NCI-H2107 treated with DMSO at 0.1 percent for 48 hours (cell line): ENCODE data around the gene UBL7.

ENCODE experiments used
- DNase-seq: peaks from one replicate; lab custom pipeline; 2025; ENCODE audit not compliant: unreplicated experiment; lab: John Stamatoyannopoulos, UW

The UBL7 gene

DNA sequence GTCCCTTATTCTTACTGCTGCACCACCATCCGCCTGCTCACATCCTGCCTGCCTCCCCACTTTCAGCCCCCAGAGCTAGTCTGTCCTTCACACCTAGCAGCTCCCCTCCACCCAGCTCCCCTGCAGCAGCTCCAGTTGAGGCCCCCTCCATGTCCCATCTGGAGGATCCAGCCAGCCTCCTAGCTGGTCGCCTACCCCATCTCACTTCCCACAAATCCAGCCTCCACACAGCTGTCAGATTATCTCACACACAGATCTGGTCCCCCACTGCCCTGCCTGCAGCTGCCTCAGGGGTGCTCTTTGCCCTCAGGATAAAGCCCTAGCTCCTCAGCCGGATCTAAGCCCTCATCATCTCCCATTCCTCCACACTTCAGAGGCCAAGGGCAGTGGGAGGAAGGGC lies 18.4 kb downstream of the UBL7 start:
- no peak for DNase-seq

DNA sequence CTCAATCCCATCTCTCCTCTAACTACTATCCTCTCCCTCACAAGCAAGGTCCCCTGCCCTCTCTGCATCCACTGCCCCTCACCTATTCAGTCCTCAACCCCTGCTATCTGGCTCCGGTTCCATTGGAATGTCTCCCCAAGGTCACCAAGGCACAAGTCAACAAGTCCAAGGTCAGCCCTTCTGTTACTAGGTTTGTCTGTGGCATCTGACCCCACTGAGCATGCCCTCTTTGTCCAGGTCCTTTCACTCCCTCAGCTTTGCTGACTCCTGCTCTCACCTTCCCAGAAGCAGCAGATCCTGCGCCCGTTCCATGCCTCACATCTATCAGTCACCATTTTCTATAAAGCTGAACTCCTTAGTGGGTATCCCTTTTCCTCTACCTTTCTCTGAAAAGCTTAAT lies 18.9 kb downstream of the UBL7 start:
- no peak for DNase-seq

DNA sequence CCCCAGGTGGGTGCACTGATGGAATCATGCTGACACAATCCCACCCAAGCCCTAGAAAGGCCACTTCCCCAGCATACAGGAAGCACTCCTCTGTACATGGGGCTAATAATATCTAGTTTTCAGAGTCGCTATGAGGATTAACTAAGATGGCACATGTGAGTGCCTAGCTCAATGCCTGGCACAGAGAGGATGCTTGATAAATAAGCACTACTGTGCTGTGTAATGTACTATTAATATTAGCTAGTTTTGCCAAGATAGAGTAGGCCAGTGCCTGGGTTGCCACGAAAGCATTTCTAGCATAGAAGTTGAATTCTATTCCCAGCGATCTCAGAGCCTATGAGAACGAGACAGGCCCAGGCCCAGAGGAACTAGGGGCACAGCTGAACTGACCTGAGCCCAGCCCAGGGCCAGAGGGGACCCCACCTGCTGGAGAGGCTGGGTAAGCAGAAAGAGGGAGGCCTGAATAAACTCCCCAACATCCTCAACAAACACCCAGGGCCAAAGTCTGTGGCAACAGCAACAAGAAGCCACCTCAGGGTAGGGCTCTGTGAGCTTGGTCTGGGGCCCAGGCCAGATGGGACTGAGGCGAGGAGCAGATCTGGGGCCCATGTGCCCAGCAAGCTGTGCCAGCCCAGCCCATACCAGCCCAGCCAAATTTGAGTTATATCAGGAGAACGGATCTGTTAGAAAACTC lies 19.6 kb downstream of the UBL7 start:
- no peak for DNase-seq

DNA sequence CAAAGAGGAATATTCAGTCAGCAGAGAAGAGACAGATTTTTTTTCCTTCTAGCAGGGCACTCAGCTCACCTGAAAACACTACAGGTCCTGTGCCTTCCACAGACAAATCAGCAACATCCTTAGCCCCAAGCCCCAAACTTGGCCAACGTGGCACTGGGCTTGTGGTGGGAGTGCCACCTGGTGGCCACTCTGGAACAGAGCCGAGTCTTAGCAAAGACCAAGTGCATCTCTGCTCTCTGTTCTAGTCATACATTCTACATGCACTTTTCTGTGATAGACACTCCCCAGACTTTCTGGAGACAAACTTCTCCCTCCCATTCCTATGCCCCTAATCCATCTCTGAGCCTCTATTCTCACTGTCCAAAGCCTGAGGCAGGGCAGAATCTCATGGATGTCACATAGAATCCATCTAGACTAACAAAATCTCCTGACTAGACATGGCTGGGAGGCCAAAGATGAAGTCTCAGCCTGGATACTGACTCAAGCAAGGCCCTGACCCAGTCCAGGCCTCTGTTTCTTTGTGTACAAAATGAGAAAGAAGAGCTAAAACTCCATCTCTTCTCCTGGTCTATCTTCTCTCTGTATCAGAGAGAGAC lies 22.1 kb downstream of the UBL7 start:
- peak; percentile 8 for DNase-seq

DNA sequence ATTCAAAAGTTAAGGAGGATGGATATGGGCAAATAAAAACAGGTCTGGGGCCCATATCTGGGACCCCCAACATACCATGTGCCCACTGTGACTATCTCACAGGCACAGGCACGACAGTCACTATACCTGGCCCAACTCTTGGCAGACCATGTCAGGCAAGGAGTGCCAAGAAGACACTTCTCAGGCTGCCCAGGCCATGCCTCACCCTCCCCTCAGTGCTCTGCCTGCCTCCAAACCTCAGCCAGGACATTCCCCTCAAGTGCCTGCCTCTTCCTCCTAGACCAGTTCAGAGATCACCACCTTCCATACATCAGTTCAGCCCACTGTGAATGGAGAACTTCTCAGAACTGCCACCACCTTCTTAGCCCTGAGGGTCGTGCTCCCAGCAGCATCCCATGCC lies 22.8 kb downstream of the UBL7 start:
- no peak for DNase-seq

DNA sequence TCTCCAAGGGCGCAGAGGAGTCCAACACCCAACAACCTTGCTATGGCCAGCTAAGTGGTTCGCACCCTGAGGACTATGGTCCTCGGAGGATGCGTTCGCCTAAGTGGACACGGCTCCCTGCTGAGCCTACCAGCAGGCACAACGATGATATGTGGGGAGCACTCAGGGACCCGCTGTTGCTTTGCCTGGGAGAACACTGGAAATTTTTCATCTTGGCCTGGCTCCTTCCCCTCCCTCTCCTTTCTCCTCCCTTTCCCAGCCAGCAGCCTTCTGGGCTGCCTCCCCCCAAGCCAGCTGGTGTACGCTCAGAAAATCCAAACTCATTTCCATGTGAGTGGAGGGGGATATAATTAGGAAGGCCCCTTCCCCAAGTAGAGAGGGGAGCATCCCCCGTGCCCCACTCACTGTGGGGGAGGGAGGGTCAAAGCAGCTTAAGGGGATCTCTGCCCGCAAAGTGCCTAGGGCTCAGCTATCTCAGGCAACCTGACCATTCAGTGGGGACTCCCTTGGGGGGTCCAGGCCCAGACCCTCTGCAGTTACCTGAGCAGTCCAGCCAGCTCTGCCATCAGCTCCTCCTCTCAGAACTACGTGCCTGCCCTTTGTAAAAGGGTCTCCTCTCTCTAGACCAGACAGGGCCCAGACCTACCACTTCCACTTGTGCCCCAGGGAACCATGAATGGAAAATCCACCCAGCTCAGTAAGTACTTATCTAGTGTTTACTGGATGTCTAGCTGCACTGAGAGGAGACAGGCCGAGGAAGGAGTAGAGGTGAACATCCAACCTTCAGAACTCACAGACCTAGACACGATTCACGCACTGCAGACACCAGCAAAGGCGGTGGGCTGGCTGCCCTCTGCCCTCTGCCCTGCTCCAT lies 26.5 kb downstream of the UBL7 start:
- DNase-seq = no peak

DNA sequence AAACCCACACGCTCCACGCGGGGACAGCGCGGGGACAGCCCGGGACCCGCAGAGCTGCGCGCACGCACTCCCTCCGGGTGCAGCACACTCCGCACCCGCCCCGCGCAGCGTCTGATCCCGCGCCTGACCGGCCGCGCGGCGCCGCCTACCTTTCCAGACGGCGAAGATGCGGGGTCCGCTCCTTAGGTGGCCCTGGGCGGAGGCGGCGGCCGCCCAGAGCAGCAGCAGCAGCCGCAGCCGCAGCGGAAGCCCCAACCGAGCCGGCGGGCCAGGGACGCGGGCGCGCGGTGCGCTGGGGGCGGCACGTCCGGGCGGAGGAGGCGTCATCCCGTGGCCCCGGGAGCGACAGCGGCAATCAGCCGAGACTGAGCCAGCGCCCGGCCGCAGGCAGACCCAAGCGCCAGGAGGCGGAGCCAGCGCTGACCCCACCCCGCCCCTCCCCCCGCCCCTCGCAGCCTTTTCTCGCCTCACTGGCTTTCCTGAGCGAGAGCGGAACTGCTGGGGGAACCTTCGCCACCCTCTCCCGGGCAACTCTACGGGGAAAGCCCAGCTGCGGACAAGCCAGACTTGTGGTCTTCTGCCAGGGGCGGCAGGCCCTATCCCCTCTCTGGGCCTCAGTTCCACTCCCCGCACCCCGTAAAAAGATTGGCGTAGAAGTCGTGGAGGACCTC lies 27.2 kb downstream of the UBL7 start, which contains the start of gene SEMA7A:
Gene SEMA7A (minus strand): TSS at position 367 of the 671 bp plus-strand sequence. CDS start 40 bp downstream, at position 327.
- no peak for DNase-seq

DNA sequence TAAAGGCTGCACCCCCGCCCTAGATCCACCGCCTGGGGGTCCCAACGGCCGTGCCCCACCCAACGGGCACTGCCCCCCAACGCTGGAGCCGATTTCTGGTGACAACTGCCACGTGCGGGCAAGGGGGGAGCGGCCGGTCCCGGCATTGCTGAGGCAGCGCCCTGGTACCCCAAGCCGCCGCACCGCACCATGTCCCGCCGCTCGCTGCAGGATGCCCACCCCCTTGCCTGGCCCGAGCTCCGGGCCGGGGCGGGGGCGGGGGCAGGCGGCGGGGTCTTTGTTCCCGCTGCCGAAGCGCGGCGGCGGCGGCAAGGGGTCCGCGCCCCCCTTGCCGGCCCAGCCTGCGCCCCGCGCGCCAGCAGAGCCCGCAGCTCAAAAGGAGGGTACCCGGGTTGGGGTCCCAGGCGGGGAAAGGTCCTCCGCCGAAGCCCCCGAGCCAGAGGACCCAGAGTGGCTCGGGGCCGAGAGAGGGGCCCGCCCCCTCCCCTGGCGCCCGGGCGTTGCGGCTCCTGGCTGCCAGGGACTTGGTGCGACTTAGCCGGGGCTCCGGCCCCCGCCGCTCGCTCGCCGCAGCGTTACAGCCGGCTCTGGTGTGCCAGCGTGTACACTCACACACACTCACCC lies 27.9 kb downstream of the UBL7 start:
- DNase-seq = no peak

DNA sequence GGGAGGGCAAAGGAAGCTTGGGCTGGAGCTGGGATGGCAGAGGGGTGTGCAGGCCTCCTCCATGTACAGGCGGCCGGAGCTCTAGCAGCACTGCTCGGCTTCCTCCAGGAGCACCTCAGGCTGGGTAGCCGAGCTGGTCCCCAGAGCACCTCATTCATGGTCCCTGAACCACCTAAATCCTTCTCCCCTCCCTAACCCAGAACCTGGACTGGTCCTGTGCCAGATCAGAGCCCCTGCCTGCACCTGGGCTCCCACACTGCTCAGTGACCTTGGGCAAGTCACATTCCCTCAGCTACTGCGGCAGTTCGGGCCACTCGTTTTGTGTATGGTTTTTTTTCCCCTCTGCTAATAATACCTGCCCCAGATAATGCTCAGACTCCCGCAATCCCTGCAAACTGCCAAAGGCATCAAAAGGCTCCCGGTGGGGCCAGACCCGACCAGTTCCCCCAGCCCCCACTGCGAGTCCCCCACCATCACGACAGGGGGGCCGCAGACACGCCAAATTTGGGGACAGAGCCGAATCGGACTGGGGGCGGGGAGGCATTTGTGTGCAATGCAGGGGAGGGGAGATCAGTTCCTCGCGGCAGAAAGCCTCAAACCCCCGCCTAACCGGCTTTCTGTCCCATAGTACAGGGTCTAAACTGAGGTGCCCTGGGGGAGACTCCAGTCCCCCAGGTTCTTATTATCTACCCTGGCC lies 28.5 kb downstream of the UBL7 start:
- DNase-seq = no peak

DNA sequence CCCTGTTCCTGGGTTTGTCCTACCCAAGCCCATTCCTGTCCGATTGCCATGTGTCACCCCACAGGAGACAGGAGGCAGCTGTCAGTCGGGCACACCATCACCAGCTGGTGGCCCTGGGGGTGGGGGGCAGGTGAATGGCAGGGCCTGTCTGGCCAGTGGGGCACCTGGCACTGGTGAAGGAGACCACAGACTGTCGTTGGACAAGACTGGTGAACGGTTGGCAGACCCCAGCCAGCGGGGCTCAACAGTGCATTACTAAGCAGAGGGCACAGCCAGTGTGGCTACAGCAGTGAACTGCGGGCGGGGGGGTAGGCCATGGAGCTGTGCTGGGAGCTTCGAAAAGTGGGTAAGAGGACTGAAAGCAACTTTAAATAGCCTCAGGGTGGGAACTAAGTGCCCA lies 29.3 kb downstream of the UBL7 start:
- DNase-seq = no peak

DNA sequence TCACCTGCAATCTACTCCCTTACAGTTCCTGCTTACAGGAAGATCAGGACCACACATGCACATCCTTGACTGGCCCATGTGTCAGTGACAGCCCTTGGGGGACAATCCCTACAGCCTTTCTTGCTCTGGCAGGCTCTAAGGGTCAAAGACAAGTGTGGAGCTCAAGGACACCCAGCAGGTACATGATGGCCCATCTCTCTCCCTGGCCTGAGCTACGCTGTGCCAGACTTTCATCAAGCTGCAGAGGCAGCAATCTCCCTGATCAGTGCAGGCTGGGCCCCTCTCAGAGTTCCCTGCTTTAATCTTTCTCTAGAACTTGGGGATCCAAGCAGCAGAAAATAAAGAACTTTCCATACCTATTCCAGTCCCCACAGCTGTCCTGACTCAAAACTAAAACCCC lies 29.8 kb downstream of the UBL7 start:
- DNase-seq = no peak

DNA sequence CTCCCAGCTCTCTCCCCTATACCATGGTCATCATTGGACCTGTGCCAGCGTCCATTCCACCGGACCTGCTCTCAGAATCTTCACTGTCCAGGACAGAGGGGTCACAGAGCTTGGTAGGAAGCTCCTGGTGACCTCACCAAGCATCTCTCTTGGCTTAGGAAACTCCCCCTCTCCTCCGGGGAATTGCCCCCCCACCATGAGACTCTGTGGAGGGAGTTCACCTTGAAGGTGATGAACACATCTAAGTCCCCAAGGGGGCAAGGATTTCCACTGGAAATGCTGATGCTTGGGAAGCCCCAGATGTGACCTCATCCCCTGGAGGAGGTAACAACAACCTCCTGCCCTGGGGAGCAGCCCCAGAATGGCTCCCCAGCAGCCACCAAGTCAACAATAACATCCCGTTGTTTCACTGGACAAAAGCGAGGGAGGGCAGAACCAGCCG lies 30.4 kb downstream of the UBL7 start:
- DNase-seq = no peak

DNA sequence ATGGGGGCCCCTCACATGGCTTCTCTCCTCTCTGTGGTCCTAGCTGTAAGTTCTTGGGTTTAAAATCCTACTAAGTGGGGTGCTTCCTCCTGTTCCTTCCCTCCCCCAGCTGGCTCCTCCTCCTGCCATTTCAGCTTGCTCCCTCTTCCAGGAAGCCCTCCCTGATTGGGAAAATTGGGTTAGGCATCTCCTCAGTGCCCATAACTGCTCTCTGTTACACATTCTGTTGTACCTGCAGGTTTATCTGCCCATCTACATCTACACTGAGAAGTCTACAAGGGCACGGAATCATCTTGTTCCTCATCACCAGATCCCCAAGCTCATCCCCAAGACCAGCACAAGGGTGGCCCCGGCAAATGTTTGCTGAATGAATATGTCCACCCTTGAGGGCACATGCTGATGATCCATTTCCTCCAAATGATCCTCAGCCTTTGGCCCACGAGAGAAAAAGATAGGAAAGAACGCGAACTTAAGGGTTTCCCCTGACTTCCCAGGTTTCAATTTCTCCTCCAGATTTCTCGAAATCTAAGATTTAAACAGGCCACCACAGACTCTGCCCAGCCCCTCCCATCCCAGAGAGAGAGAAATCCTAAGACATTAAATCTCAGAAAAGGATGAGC lies 31.1 kb downstream of the UBL7 start:
- DNase-seq = no peak

DNA sequence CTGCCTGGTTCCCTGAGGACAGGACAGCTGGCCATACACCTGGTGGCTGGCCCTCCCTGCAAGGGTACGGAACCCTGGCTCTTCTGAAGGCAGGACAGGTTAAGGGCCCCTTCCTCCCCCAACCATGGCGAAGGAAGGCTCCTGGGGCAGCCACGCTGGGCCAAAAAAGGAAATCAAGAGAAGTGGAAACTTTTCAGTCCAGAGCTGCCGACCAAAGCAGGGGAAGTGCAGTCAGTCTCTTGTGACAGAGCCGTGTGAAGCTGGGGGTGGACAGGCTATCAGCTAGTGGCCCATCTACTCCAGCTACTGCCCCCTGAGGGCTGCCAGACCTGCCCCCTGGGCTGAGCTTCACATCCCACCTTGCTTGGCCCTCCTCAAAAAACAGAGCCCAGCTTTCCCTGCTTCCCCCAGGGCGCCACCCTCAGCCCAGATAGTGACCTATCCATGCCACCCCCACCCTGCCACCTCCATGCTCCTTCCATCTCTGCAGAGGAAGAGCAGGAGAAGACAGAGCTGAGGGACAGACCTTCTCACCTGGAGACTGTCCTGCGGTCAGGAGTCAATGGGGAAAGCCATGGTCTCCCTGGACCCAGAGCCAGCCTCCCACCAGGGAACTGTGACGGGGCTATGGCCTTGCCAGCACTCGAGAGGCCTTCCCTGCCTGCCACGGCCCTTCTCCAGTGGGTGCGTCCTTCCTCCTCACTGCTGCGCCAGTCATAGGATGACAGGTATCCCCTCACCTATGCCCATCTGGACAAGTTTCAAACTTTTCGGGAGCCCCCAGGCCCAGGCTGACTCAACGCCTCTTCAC lies 31.8 kb downstream of the UBL7 start:
- no peak for DNase-seq

DNA sequence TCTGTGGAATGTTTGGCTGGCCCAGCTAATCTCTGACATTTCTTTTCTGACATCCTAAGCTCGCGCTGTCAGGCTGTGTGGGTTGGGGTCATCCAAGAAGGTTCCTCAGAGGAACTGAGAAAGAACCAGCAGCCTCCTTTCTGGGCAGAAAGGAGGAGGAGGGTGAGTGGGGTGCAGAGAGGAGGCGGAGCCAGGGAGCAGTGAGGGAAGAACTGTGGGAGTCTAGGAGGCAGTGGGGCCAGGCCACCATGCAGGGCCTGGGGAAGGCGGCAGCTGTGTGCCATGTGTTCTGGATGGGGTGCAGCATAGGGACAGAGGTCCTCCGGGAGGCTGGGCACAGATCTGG lies 32.5 kb downstream of the UBL7 start:
- DNase-seq = no peak

DNA sequence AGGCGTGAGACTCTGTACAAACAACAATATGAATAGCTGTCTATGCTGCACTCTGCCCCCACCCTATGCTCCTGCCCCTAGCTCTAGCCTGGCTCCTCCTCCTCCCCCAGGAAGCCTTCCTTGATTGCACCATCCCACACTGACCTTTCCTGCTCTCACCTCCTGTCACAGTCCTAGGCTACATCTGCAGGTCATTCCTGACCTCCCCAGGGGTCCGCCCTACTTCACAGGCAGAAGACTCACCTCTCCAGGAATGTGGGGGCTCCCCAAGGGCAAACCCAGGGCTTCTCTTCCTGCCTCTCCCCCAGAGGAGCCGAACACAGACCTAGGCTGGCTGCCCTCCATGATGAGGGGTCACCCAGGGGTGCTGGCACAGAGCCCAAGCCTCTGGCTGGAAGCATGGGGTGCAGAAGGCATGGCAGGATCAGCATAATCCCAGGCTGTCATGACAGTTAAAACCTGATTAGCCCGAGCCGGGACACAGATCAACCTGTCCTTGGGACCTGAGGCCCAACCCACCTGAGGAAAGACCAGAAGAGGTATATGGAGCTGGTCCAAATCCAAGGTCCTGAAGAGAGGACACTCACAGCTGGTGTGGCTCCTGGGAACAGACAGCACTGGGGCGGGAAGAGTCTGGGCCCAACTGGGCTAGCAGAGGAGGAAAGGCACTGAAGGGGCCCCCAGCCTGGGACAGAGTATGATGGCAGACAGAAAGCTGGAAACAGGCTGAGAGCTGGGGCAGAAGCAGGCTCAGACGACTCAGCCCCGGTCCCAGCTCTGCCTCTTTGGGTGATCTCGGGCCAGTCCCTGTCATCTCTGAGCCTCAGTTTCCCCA lies 33.1 kb downstream of the UBL7 start:
- no peak for DNase-seq

DNA sequence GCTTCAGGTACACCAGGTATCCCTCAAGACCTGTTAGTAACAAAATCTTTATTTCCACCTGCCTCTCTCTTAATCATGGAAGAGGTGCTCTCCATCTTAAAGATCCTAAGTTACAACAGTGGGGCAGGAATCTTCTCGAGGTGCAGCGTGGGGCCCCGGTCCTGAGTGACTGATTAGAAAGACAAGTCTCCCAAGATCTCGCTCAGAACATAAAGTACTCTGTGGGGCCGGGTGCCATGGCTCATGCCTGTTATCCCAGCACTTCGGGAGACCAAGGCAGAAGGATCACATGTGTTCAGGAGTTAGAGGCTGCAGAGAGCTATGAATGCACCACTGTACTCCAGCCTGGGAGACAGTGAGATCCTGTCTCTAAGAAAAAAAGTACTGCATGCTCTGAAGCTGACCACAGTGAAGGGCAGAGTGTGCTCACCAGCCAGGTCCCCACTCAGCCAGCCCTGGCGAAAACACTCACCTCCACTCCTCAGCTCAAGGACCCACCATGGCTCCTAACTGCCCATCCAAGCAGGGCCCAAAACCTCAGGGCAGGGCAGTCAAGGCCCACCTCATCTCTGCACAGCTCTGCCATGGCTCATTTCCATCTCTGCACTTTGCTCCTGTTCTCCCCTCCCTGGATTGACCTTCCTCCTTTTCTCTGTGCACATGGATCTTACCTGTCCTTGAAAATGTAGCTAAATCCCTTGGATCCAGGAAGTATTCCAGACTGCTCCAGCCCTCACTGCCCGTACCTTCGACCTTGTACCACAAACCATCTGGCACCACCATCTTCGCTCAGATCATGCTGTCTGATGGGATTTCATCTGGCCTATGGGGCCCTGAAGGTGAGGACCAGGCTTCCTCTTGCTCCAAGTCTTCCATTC lies 34.3 kb downstream of the UBL7 start:
- DNase-seq = no peak
